H9 (cell line): ENCODE results near the gene LRRC7. TPM values are rescaled to one million over a fixed set of nuclear protein-coding genes. Genes with fewer than 3 reads are reported as not detected.

Experiments used
- DNase-seq: peaks from one replicate; pipeline ENCODE4 v3.0.0-alpha.2; 2017
- H2AFZ ChIP-seq: one replicate; pipeline ENCODE4 v1.6.1; 2013; ENCODE audit warnings: mild to moderate bottlenecking, low read length, control low read depth, moderate library complexity
- H2AK5ac ChIP-seq: 2 replicates; pipeline ENCODE4 v1.6.1; 2013; ENCODE audit warnings: low read length, control low read depth, mixed read lengths; ENCODE audit not compliant: insufficient read length
- H2BK120ac ChIP-seq: one replicate; pipeline ENCODE4 v1.6.1; 2013; ENCODE audit warnings: low read depth, mild to moderate bottlenecking, low read length, control low read depth, inconsistent platforms; ENCODE audit not compliant: poor library complexity, severe bottlenecking
- H2BK12ac ChIP-seq: 2 replicates; pipeline ENCODE4 v1.6.1; 2013; ENCODE audit warnings: low read length, control low read depth, mixed read lengths, low read depth; ENCODE audit not compliant: insufficient read length
- H2BK15ac ChIP-seq: 2 replicates; pipeline ENCODE4 v1.6.1; 2013; ENCODE audit warnings: low read depth, low read length, control low read depth
- H2BK20ac ChIP-seq: one replicate; pipeline ENCODE4 v1.6.1; 2013; ENCODE audit warnings: low read depth, mild to moderate bottlenecking, low read length, control low read depth, inconsistent platforms; ENCODE audit not compliant: poor library complexity, severe bottlenecking
- H2BK5ac ChIP-seq: 2 replicates; pipeline ENCODE4 v1.6.1; 2013; ENCODE audit warnings: low read length, control low read depth, mixed read lengths; ENCODE audit not compliant: insufficient read length
- H3K14ac ChIP-seq: 2 replicates; pipeline ENCODE4 v1.6.1; 2013; ENCODE audit warnings: low read length, control low read depth; ENCODE audit not compliant: insufficient read depth
- H3K18ac ChIP-seq: 2 replicates; pipeline ENCODE4 v1.6.1; 2013; ENCODE audit warnings: low read depth, mild to moderate bottlenecking, mixed read lengths, low read length, control low read depth; ENCODE audit not compliant: insufficient read length
- H3K23ac ChIP-seq: 2 replicates; pipeline ENCODE4 v1.6.1; 2013; ENCODE audit warnings: low read length, control low read depth, mixed read lengths, low read depth; ENCODE audit not compliant: insufficient read length
- H3K23me2 ChIP-seq: 2 replicates; pipeline ENCODE4 v1.6.1; 2013; ENCODE audit warnings: low read depth, mild to moderate bottlenecking, mixed read lengths, low read length, control low read depth; ENCODE audit not compliant: insufficient read length, poor library complexity, severe bottlenecking
- H3K27ac ChIP-seq: 2 replicates; pipeline ENCODE4 v1.5.1; 2013; ENCODE audit warnings: low read length, control low read depth, mixed read lengths, low read depth; ENCODE audit not compliant: insufficient read length
- H3K27me3 ChIP-seq: 2 replicates; pipeline ENCODE4 v1.6.1; 2013; ENCODE audit warnings: low read length, control low read depth, inconsistent platforms; ENCODE audit not compliant: insufficient read depth
- H3K4ac ChIP-seq: 2 replicates; pipeline ENCODE4 v1.6.1; 2013; ENCODE audit warnings: low read depth, mild to moderate bottlenecking, control low read depth, inconsistent platforms, low read length, moderate library complexity
- H3K4me1 ChIP-seq: 2 replicates; pipeline ENCODE4 v1.6.1; 2013; ENCODE audit warnings: low read length, control low read depth, inconsistent platforms; ENCODE audit not compliant: insufficient read depth
- H3K4me2 ChIP-seq: 2 replicates; pipeline ENCODE4 v1.6.1; 2013; ENCODE audit warnings: low read length, control low read depth, mixed read lengths; ENCODE audit not compliant: insufficient read length, insufficient read depth
- H3K56ac ChIP-seq: 2 replicates; pipeline ENCODE4 v1.6.1; 2013; ENCODE audit warnings: low read depth, mild to moderate bottlenecking, mixed read lengths, low read length, control low read depth; ENCODE audit not compliant: insufficient read length
- H3K79me1 ChIP-seq: 2 replicates; pipeline ENCODE4 v1.6.1; 2013; ENCODE audit warnings: low read depth, mild to moderate bottlenecking, moderate library complexity, low read length, control low read depth, inconsistent platforms; ENCODE audit not compliant: insufficient read depth, poor library complexity, severe bottlenecking
- H3K79me2 ChIP-seq: 2 replicates; pipeline ENCODE4 v1.6.1; 2013; ENCODE audit warnings: low read length, control low read depth, inconsistent platforms; ENCODE audit not compliant: insufficient read depth
- H3K9ac ChIP-seq: 2 replicates; pipeline ENCODE4 v1.6.1; 2013; ENCODE audit warnings: low read length, control low read depth, mixed read lengths; ENCODE audit not compliant: insufficient read length; ENCODE audit errors: extremely low read depth
- H3K9me3 ChIP-seq: one replicate; pipeline ENCODE4 v1.6.1; 2013; ENCODE audit warnings: low read depth, low read length, inconsistent platforms; ENCODE audit not compliant: control insufficient read depth
- H3T11ph ChIP-seq: one replicate; pipeline ENCODE4 v1.6.1; 2013; ENCODE audit warnings: mild to moderate bottlenecking, low read length, control low read depth, inconsistent platforms
- H4K20me1 ChIP-seq: one replicate; pipeline ENCODE4 v1.6.1; 2013; ENCODE audit not compliant: control insufficient read depth, insufficient read length, insufficient read depth
- H4K5ac ChIP-seq: 2 replicates; pipeline ENCODE4 v1.6.1; 2013; ENCODE audit warnings: low read depth, mild to moderate bottlenecking, mixed read lengths, low read length, control low read depth; ENCODE audit not compliant: insufficient read length
- H4K8ac ChIP-seq: replicated peaks from 2 replicates; pipeline ENCODE4 v1.6.1; 2013; ENCODE audit warnings: low read length, control low read depth, mixed read lengths, low read depth; ENCODE audit not compliant: insufficient read length
- H4K91ac ChIP-seq: 2 replicates; pipeline ENCODE4 v1.6.1; 2013; ENCODE audit warnings: low read depth, mild to moderate bottlenecking, moderate library complexity, mixed read lengths, low read length, control low read depth; ENCODE audit not compliant: insufficient read length
- H3K27ac Mint-ChIP-seq, 3 experiments: 2 replicates in 2 of 3; 3 replicates in 1 of 3; pipeline ENCODE4 v1.8.0; 2020 to 2021; ENCODE audit warnings: mixed read lengths in 3 of 3, mild to moderate bottlenecking in 1 of 3, moderate library complexity in 1 of 3
- H3K27me3 Mint-ChIP-seq: 2 replicates; pipeline ENCODE4 v1.8.0; 2021; ENCODE audit warnings: low read depth, mild to moderate bottlenecking, moderate library complexity, mixed read lengths
- H3K36me3 Mint-ChIP-seq, 3 experiments: 2 replicates in 2 of 3; 3 replicates in 1 of 3; pipeline ENCODE4 v1.8.0; 2020 to 2021; ENCODE audit warnings: low read depth in 3 of 3, mixed read lengths in 3 of 3; ENCODE audit not compliant: insufficient read depth in 1 of 3
- H3K4me1 Mint-ChIP-seq, 2 experiments: 2 replicates each; pipeline ENCODE4 v1.8.0; 2020; ENCODE audit warnings: mixed read lengths in 2 of 2
- H3K4me3 Mint-ChIP-seq, 2 experiments: 2 replicates in 1 of 2; 3 replicates in 1 of 2; pipeline ENCODE4 v1.8.0; 2020 to 2021; ENCODE audit warnings: mild to moderate bottlenecking in 2 of 2, mixed read lengths in 2 of 2, moderate library complexity in 1 of 2
- H3K9me3 Mint-ChIP-seq, 2 experiments: 2 replicates in 1 of 2; 3 replicates in 1 of 2; pipeline ENCODE4 v1.8.0; 2020; ENCODE audit warnings: mild to moderate bottlenecking in 2 of 2, mixed read lengths in 2 of 2, moderate library complexity in 1 of 2
- CTCF ChIP-seq: fragments of 200-600 bp; sonication (generic); conservative IDR thresholded peaks from 3 replicates; pipeline ENCODE4 v1.8.0; 2021; ENCODE audit warnings: antibody characterized with exemption, mild to moderate bottlenecking
- WGBS: extraction: QIAGEN DNeasy Blood & Tissue Kit; methylation state at CpG from one replicate; pipeline ENCODE4 v1.1.7; 2013; ENCODE audit warnings: missing lambda C conversion rate, low lambda C conversion rate, mixed read lengths; ENCODE audit not compliant: insufficient read length; ENCODE audit errors: extremely low coverage; 5-methylcytosine and 5-hydroxymethylcytosine counted together
- total RNA-seq: library from RNA; stranded (reverse); gene quantifications from 2 replicates; pipeline ENCODE4 v1.2.1, GENCODE V29; 2021

Gene LRRC7
- total RNA-seq, 1 experiment from 2014 or later = not detected

- H3K36me3 Mint-ChIP-seq = no peaks in the 10 kb centered on the region
- no peak overlapping the region for H3K9ac ChIP-seq
- H3K23me2 ChIP-seq = no peaks in the 10 kb centered on the region
- no peaks in the 10 kb centered on the region for H3K27me3 ChIP-seq
- no peak overlapping the region for H3K4ac ChIP-seq
- H3T11ph ChIP-seq = no peak overlapping the region
- no peaks in the 10 kb centered on the region for H3K79me2 ChIP-seq
- H4K8ac ChIP-seq = no peak overlapping the region
- no peaks in the 10 kb centered on the region for H3K4me1 Mint-ChIP-seq
- no peak overlapping the region for H4K5ac ChIP-seq
- H3K27ac ChIP-seq = no peak overlapping the region
- DNase-seq = no peak
- H3K14ac ChIP-seq = no peak overlapping the region
- H2BK15ac ChIP-seq = no peak overlapping the region
- no peak overlapping the region for H3K4me3 Mint-ChIP-seq
- H4K91ac ChIP-seq = no peak overlapping the region
- H3K23ac ChIP-seq = no peak overlapping the region
- H2BK5ac ChIP-seq = no peak overlapping the region
- H3K4me1 ChIP-seq = no peaks in the 10 kb centered on the region
- WGBS = no CpG with 5 or more reads among the region's 2 CpGs
- no peaks in the 10 kb centered on the region for H3K79me1 ChIP-seq
- H2BK120ac ChIP-seq = no peak overlapping the region
- no peak overlapping the region for H3K56ac ChIP-seq
- no peaks in the 10 kb centered on the region for H3K27me3 Mint-ChIP-seq
- no peak overlapping the region for H2BK20ac ChIP-seq
- H2AK5ac ChIP-seq = no peak overlapping the region
- no peak for TF ChIP-seq CTCF
- no peaks in the 10 kb centered on the region for H3K9me3 ChIP-seq
- H2AFZ ChIP-seq = no peak overlapping the region
- H3K18ac ChIP-seq = no peak overlapping the region
- no peaks in the 10 kb centered on the region for H4K20me1 ChIP-seq
- no peak overlapping the region for H2BK12ac ChIP-seq
- H3K27ac Mint-ChIP-seq = no peak overlapping the region
- no peak overlapping the region for H3K4me2 ChIP-seq
- no peaks in the 10 kb centered on the region for H3K9me3 Mint-ChIP-seq
These were observed 17.9 kb downstream of the LRRC7 start for GRCh38 chr1:69585666-69586065.
